DND-41 (cell line): ENCODE measurements around the gene KLF13.

Source experiments
- CTCF ChIP-seq: IDR thresholded peaks from 2 replicates; pipeline ENCODE4 v1.5.1; 2012; ENCODE audit warnings: borderline replicate concordance, low read length, moderate library complexity, mild to moderate bottlenecking; ENCODE audit not compliant: poor library complexity, severe bottlenecking; ENCODE audit errors: extremely low read depth
- EZH2 ChIP-seq: IDR thresholded peaks from 3 replicates; pipeline ENCODE4 v1.6.1; 2012; ENCODE audit warnings: borderline replicate concordance, low read depth, mild to moderate bottlenecking, moderate library complexity, low read length, inconsistent platforms; ENCODE audit not compliant: severe bottlenecking

- TF ChIP-seq CTCF (peak; percentile 14), EZH2 (no peak)
Observed at GRCh38 chr15:31361764-31362515, 35.3 kb downstream of the KLF13 start.
